Measurements from ENCODE around the gene C1orf159. TPM values are rescaled to one million over a fixed set of nuclear protein-coding genes. Genes with fewer than 3 reads are reported as not detected.
"Not testable (repeated sequence)": the region's sequence is repeated elsewhere in the genome, so short reads cannot be mapped to it uniquely, and the experiment has no call there.

The C1orf159 gene
- total RNA-seq, 1 donor: 14.5 TPM

- DNase-seq (ENCODE audit: low read depth in 2 of 3, low spot score in 2 of 3): no peak
Observed at GRCh38 chr1:1069711-1070676, 45.9 kb downstream of the C1orf159 start.

GRCh38 chr1:1069056-1069710 lies 46.7 kb downstream of the C1orf159 start:
- peak; percentile 73 to 95 (median 74) for DNase-seq (ENCODE audit: low read depth in 2 of 3, low spot score in 2 of 3)

GRCh38 chr1:1068517-1069055 lies 47.3 kb downstream of the C1orf159 start:
- DNase-seq (ENCODE audit: low read depth in 2 of 3, low spot score in 2 of 3): peak; percentile 31 to 49 (median 39)

GRCh38 chr1:1067860-1068516 lies 47.9 kb downstream of the C1orf159 start:
- no peak for DNase-seq (ENCODE audit: low read depth in 2 of 3, low spot score in 2 of 3)

- DNase-seq (ENCODE audit: low read depth in 2 of 3, low spot score in 2 of 3): no peak
Observed at GRCh38 chr1:1067284-1067859, 48.5 kb downstream of the C1orf159 start.

GRCh38 chr1:1066403-1067283 lies 49.2 kb downstream of the C1orf159 start:
- no peak for DNase-seq (ENCODE audit: low read depth in 2 of 3, low spot score in 2 of 3)

GRCh38 chr1:1065940-1066304 lies 50.0 kb downstream of the C1orf159 start:
- DNase-seq (ENCODE audit: low read depth in 2 of 3, low spot score in 2 of 3): not testable (repeated sequence)

GRCh38 chr1:1065265-1065939 lies 50.5 kb downstream of the C1orf159 start:
- DNase-seq (ENCODE audit: low read depth in 2 of 3, low spot score in 2 of 3): no peak

GRCh38 chr1:1063945-1064831 lies 51.7 kb downstream of the C1orf159 start:
- peak; percentile 58 to 98 (median 95) for DNase-seq (ENCODE audit: low read depth in 2 of 3, low spot score in 2 of 3)

- DNase-seq (ENCODE audit: low read depth in 2 of 3, low spot score in 2 of 3): peak in 1 of 3 donors; percentile 35
Observed at GRCh38 chr1:1063261-1063944, 52.5 kb downstream of the C1orf159 start.

- no peak for DNase-seq (ENCODE audit: low read depth in 2 of 3, low spot score in 2 of 3)
Observed at GRCh38 chr1:1062348-1063163, 53.3 kb downstream of the C1orf159 start.

- peak in 1 of 3 donors; percentile 62 for DNase-seq (ENCODE audit: low read depth in 2 of 3, low spot score in 2 of 3)
Observed at GRCh38 chr1:1061682-1062345, 54.1 kb downstream of the C1orf159 start.

- no peak for DNase-seq (ENCODE audit: low read depth in 2 of 3, low spot score in 2 of 3)
Observed at GRCh38 chr1:1060281-1061000, 55.4 kb downstream of the C1orf159 start.

GRCh38 chr1:1059494-1060280 lies 56.2 kb downstream of the C1orf159 start:
- peak; percentile 77 to 86 (median 81) for DNase-seq (ENCODE audit: low read depth in 2 of 3, low spot score in 2 of 3)

Measured in hematopoietic multipotent progenitor cell (in vitro differentiated cells).